H9 (cell line): ENCODE data around the gene ZNF512. TPM values are rescaled to one million over a fixed set of nuclear protein-coding genes. Genes with fewer than 3 reads are reported as not detected.

Experiments
- DNase-seq: peaks from one replicate; pipeline ENCODE4 v3.0.0-alpha.2; 2017
- H2AFZ ChIP-seq: one replicate; pipeline ENCODE4 v1.6.1; 2013; ENCODE audit warnings: mild to moderate bottlenecking, low read length, control low read depth, moderate library complexity
- H2AK5ac ChIP-seq: 2 replicates; pipeline ENCODE4 v1.6.1; 2013; ENCODE audit warnings: low read length, control low read depth, mixed read lengths; ENCODE audit not compliant: insufficient read length
- H2BK120ac ChIP-seq: one replicate; pipeline ENCODE4 v1.6.1; 2013; ENCODE audit warnings: low read depth, mild to moderate bottlenecking, low read length, control low read depth, inconsistent platforms; ENCODE audit not compliant: poor library complexity, severe bottlenecking
- H2BK12ac ChIP-seq: 2 replicates; pipeline ENCODE4 v1.6.1; 2013; ENCODE audit warnings: low read length, control low read depth, mixed read lengths, low read depth; ENCODE audit not compliant: insufficient read length
- H2BK15ac ChIP-seq: 2 replicates; pipeline ENCODE4 v1.6.1; 2013; ENCODE audit warnings: low read depth, low read length, control low read depth
- H2BK20ac ChIP-seq: one replicate; pipeline ENCODE4 v1.6.1; 2013; ENCODE audit warnings: low read depth, mild to moderate bottlenecking, low read length, control low read depth, inconsistent platforms; ENCODE audit not compliant: poor library complexity, severe bottlenecking
- H2BK5ac ChIP-seq: 2 replicates; pipeline ENCODE4 v1.6.1; 2013; ENCODE audit warnings: low read length, control low read depth, mixed read lengths; ENCODE audit not compliant: insufficient read length
- H3K14ac ChIP-seq: 2 replicates; pipeline ENCODE4 v1.6.1; 2013; ENCODE audit warnings: low read length, control low read depth; ENCODE audit not compliant: insufficient read depth
- H3K18ac ChIP-seq: 2 replicates; pipeline ENCODE4 v1.6.1; 2013; ENCODE audit warnings: low read depth, mild to moderate bottlenecking, mixed read lengths, low read length, control low read depth; ENCODE audit not compliant: insufficient read length
- H3K23ac ChIP-seq: 2 replicates; pipeline ENCODE4 v1.6.1; 2013; ENCODE audit warnings: low read length, control low read depth, mixed read lengths, low read depth; ENCODE audit not compliant: insufficient read length
- H3K23me2 ChIP-seq: 2 replicates; pipeline ENCODE4 v1.6.1; 2013; ENCODE audit warnings: low read depth, mild to moderate bottlenecking, mixed read lengths, low read length, control low read depth; ENCODE audit not compliant: insufficient read length, poor library complexity, severe bottlenecking
- H3K27ac ChIP-seq: 2 replicates; pipeline ENCODE4 v1.5.1; 2013; ENCODE audit warnings: low read length, control low read depth, mixed read lengths, low read depth; ENCODE audit not compliant: insufficient read length
- H3K27me3 ChIP-seq: 2 replicates; pipeline ENCODE4 v1.6.1; 2013; ENCODE audit warnings: low read length, control low read depth, inconsistent platforms; ENCODE audit not compliant: insufficient read depth
- H3K4ac ChIP-seq: 2 replicates; pipeline ENCODE4 v1.6.1; 2013; ENCODE audit warnings: low read depth, mild to moderate bottlenecking, control low read depth, inconsistent platforms, low read length, moderate library complexity
- H3K4me1 ChIP-seq: 2 replicates; pipeline ENCODE4 v1.6.1; 2013; ENCODE audit warnings: low read length, control low read depth, inconsistent platforms; ENCODE audit not compliant: insufficient read depth
- H3K4me2 ChIP-seq: 2 replicates; pipeline ENCODE4 v1.6.1; 2013; ENCODE audit warnings: low read length, control low read depth, mixed read lengths; ENCODE audit not compliant: insufficient read length, insufficient read depth
- H3K56ac ChIP-seq: 2 replicates; pipeline ENCODE4 v1.6.1; 2013; ENCODE audit warnings: low read depth, mild to moderate bottlenecking, mixed read lengths, low read length, control low read depth; ENCODE audit not compliant: insufficient read length
- H3K79me1 ChIP-seq: 2 replicates; pipeline ENCODE4 v1.6.1; 2013; ENCODE audit warnings: low read depth, mild to moderate bottlenecking, moderate library complexity, low read length, control low read depth, inconsistent platforms; ENCODE audit not compliant: insufficient read depth, poor library complexity, severe bottlenecking
- H3K79me2 ChIP-seq: 2 replicates; pipeline ENCODE4 v1.6.1; 2013; ENCODE audit warnings: low read length, control low read depth, inconsistent platforms; ENCODE audit not compliant: insufficient read depth
- H3K9ac ChIP-seq: 2 replicates; pipeline ENCODE4 v1.6.1; 2013; ENCODE audit warnings: low read length, control low read depth, mixed read lengths; ENCODE audit not compliant: insufficient read length; ENCODE audit errors: extremely low read depth
- H3K9me3 ChIP-seq: one replicate; pipeline ENCODE4 v1.6.1; 2013; ENCODE audit warnings: low read depth, low read length, inconsistent platforms; ENCODE audit not compliant: control insufficient read depth
- H3T11ph ChIP-seq: one replicate; pipeline ENCODE4 v1.6.1; 2013; ENCODE audit warnings: mild to moderate bottlenecking, low read length, control low read depth, inconsistent platforms
- H4K20me1 ChIP-seq: one replicate; pipeline ENCODE4 v1.6.1; 2013; ENCODE audit not compliant: control insufficient read depth, insufficient read length, insufficient read depth
- H4K5ac ChIP-seq: 2 replicates; pipeline ENCODE4 v1.6.1; 2013; ENCODE audit warnings: low read depth, mild to moderate bottlenecking, mixed read lengths, low read length, control low read depth; ENCODE audit not compliant: insufficient read length
- H4K8ac ChIP-seq: replicated peaks from 2 replicates; pipeline ENCODE4 v1.6.1; 2013; ENCODE audit warnings: low read length, control low read depth, mixed read lengths, low read depth; ENCODE audit not compliant: insufficient read length
- H4K91ac ChIP-seq: 2 replicates; pipeline ENCODE4 v1.6.1; 2013; ENCODE audit warnings: low read depth, mild to moderate bottlenecking, moderate library complexity, mixed read lengths, low read length, control low read depth; ENCODE audit not compliant: insufficient read length
- H3K27ac Mint-ChIP-seq, 3 experiments: 2 replicates in 2 of 3; 3 replicates in 1 of 3; pipeline ENCODE4 v1.8.0; 2020 to 2021; ENCODE audit warnings: mixed read lengths in 3 of 3, mild to moderate bottlenecking in 1 of 3, moderate library complexity in 1 of 3
- H3K27me3 Mint-ChIP-seq: 2 replicates; pipeline ENCODE4 v1.8.0; 2021; ENCODE audit warnings: low read depth, mild to moderate bottlenecking, moderate library complexity, mixed read lengths
- H3K36me3 Mint-ChIP-seq, 3 experiments: 2 replicates in 2 of 3; 3 replicates in 1 of 3; pipeline ENCODE4 v1.8.0; 2020 to 2021; ENCODE audit warnings: low read depth in 3 of 3, mixed read lengths in 3 of 3; ENCODE audit not compliant: insufficient read depth in 1 of 3
- H3K4me1 Mint-ChIP-seq, 2 experiments: 2 replicates each; pipeline ENCODE4 v1.8.0; 2020; ENCODE audit warnings: mixed read lengths in 2 of 2
- H3K4me3 Mint-ChIP-seq, 2 experiments: 2 replicates in 1 of 2; 3 replicates in 1 of 2; pipeline ENCODE4 v1.8.0; 2020 to 2021; ENCODE audit warnings: mild to moderate bottlenecking in 2 of 2, mixed read lengths in 2 of 2, moderate library complexity in 1 of 2
- H3K9me3 Mint-ChIP-seq, 2 experiments: 2 replicates in 1 of 2; 3 replicates in 1 of 2; pipeline ENCODE4 v1.8.0; 2020; ENCODE audit warnings: mild to moderate bottlenecking in 2 of 2, mixed read lengths in 2 of 2, moderate library complexity in 1 of 2
- CTCF ChIP-seq: fragments of 200-600 bp; sonication (generic); conservative IDR thresholded peaks from 3 replicates; pipeline ENCODE4 v1.8.0; 2021; ENCODE audit warnings: antibody characterized with exemption, mild to moderate bottlenecking
- WGBS: extraction: QIAGEN DNeasy Blood & Tissue Kit; methylation state at CpG from one replicate; pipeline ENCODE4 v1.1.7; 2013; ENCODE audit warnings: missing lambda C conversion rate, low lambda C conversion rate, mixed read lengths; ENCODE audit not compliant: insufficient read length; ENCODE audit errors: extremely low coverage; 5-methylcytosine and 5-hydroxymethylcytosine counted together
- total RNA-seq: library from RNA; stranded (reverse); gene quantifications from 2 replicates; pipeline ENCODE4 v1.2.1, GENCODE V29; 2021

The ZNF512 gene
- total RNA-seq, 1 experiment from 2014 or later: 38.2 TPM

DNA sequence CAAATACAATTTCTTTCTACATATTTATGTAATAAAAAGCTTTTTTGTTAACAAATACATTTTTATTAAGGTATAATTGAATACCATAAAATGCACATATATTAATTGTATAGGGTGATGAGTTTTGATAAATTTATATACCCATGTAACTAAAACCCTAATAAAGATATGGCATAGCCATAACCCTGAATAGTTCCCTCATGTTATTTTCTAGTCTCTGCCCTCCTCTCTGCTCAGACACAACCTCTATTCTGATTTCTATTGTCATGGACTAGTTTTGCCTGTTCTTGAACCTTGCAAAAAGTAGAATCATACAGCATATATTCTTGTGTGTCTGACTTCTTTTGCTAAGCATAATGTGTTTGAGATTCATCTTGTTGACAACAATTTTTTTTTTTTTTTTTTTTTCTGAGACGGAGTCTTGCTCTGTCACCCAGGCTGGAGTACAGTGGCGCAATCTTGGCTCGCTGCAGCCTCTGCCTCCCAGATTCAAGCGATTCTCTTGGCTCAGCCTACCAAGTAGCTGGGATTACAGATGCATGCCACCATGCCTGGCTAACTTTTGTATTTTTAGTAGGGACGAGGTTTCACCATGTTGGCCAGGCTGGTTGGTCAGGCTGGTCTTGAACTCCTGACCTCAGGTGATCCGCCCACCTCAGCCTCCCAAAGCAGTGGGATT is 38.6 kb upstream of the ZNF512 start:
- H3K23me2 ChIP-seq: no peaks in the 10 kb centered on the region
- no peak overlapping the region for H3K27ac Mint-ChIP-seq
- no CpG with 5 or more reads among the region's 6 CpGs for WGBS
- H3K4me1 ChIP-seq: no peaks in the 10 kb centered on the region
- H3K4ac ChIP-seq: no peak overlapping the region
- no peak overlapping the region for H2AK5ac ChIP-seq
- no peaks in the 10 kb centered on the region for H4K20me1 ChIP-seq
- H3K56ac ChIP-seq: no peak overlapping the region
- H3K4me1 Mint-ChIP-seq: no peaks in the 10 kb centered on the region
- no peak overlapping the region for H4K5ac ChIP-seq
- no peak overlapping the region for H2AFZ ChIP-seq
- H3K4me2 ChIP-seq: no peak overlapping the region
- no peak overlapping the region for H3K27ac ChIP-seq
- H2BK5ac ChIP-seq: no peak overlapping the region
- H3K18ac ChIP-seq: no peak overlapping the region
- no peak overlapping the region for H3K23ac ChIP-seq
- no peaks in the 10 kb centered on the region; a peak in 2 of 7 replicates for H3K36me3 Mint-ChIP-seq
- no peak overlapping the region for H2BK12ac ChIP-seq
- no peak overlapping the region for H3K9ac ChIP-seq
- H3T11ph ChIP-seq: no peak overlapping the region
- H3K27me3 Mint-ChIP-seq: peaks cover 4% of the 10 kb centered on the region
- no peaks in the 10 kb centered on the region for H3K79me2 ChIP-seq
- no peak overlapping the region for H2BK120ac ChIP-seq
- no peaks in the 10 kb centered on the region for H3K27me3 ChIP-seq
- H3K9me3 Mint-ChIP-seq: peaks cover 16 to 22% of the 10 kb centered on the region in 2 experiments
- DNase-seq: no peak
- H2BK20ac ChIP-seq: no peak overlapping the region
- TF ChIP-seq CTCF: no peak
- H3K79me1 ChIP-seq: no peaks in the 10 kb centered on the region
- H2BK15ac ChIP-seq: no peak overlapping the region
- H3K14ac ChIP-seq: no peak overlapping the region
- no peak overlapping the region for H4K91ac ChIP-seq
- H4K8ac ChIP-seq: no peak overlapping the region
- no peaks in the 10 kb centered on the region for H3K9me3 ChIP-seq
- no peak overlapping the region for H3K4me3 Mint-ChIP-seq
